Activated CD4-positive, alpha-beta T cell treated with anti-CD3 and anti-CD28 coated beads, Interleukin-2, amount 50 U/mL, for 24 hours (primary cell): ENCODE measurements around the gene LYSMD4.

Experiments
- DNase-seq, 2 donors: peaks; one replicate each; pipeline ENCODE4 v3.0.0-alpha.2; 2020; ENCODE audit warnings: low read depth in 1 of 2, low spot score in 1 of 2

Gene LYSMD4

GRCh38 chr15:99731336-99732123 lies 1.7 kb downstream of the LYSMD4 start:
- DNase-seq = no peak

- no peak for DNase-seq
Measured at GRCh38 chr15:99729920-99730319, 3.3 kb downstream of the LYSMD4 start.

DNA sequence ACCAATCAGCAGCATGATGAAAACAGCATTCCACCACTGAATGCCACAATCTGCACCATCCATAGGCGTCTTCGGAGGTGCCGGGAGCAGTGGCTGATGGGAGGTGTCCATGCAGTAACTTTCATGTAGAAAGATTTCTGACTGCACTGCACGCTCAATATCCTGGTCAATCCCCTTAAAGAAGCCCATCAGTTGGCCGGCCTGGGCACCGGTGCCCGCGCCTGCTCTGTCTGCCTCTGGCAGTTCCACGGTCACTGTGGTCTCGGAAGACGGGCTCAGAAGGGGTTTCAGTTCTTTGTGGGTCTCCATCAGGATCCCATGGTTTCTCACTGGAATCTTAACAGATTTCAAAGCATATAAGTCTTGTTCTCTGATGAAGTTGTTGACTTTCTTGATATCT lies 3.9 kb downstream of the LYSMD4 start:
- DNase-seq = no peak

DNA sequence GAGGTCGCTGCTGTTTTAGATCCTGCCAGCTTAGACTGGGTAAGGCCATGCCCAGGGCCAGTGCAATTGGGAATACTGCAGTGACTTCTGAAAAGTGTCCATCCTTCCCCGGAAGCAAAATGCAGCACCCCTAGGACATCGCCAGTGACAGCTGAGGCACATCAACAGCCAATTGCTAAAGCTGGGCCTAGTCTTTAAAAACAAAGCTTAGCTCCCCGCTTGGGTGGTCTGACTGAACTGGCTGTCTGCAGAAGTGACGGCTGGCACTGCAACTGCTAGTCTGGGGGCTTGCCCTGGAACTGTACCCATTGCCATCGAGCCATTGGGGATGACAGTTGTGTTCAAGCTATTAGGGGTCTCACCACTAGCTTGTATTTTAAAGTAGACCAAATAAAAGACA lies 4.3 kb downstream of the LYSMD4 start:
- DNase-seq = no peak

GRCh38 chr15:99727733-99728132 lies 5.5 kb downstream of the LYSMD4 start:
- DNase-seq = no peak

GRCh38 chr15:99727330-99727729 lies 5.9 kb downstream of the LYSMD4 start:
- DNase-seq = no peak

- DNase-seq = no peak
Measured at GRCh38 chr15:99726333-99726732, 6.9 kb downstream of the LYSMD4 start.

DNA sequence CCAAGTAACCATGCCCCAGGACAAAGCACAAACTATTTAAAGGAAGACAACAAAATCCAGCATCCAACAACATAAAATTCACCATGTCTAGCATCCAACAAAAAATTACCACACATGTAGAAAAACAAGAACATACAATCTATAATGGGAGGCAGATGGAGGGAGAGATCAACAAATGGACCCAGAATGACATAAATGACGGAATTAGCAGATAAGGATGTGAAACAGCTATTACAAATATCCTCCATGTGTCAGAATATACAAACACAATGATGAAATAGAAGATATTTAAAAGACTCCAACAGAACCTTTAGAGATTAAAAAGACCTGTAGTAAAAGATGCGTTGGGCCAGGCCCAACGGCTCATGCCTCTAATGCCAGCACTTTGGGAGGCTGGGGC lies 10.8 kb downstream of the LYSMD4 start:
- DNase-seq = no peak

- DNase-seq = no peak
Measured at GRCh38 chr15:99721896-99722295, 11.3 kb downstream of the LYSMD4 start.

DNA sequence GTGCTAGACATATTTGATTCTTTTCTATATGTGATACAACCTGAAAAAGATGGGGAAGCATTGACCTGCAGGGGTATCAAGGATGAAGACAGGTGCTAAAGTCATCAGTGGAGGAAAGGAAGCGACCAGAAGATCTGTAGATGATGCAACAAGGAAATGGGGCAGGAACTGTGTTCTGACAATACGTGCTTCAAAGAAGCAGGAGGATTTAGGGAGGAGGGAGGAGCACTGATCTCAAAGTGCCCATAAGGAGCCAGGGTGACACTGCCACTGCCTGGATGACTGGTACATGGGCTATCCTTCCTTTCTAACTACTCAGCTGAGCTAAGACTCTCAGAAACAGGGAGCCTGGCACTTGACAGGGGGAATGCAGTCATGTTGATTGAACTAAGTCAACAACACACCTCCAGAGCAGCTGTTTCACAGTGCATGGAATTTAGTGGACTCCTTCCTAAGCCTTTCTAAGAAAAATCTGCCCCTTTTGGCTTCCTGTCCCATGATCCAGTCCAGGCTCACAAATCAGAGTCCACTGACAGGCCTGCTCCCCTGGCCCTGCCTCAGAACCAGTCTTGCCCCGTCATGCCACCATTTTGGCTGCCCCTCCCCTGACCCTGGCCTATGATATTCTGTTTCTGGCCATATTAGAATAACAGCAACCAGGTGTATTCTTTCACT lies 12.0 kb downstream of the LYSMD4 start:
- no peak for DNase-seq

DNA sequence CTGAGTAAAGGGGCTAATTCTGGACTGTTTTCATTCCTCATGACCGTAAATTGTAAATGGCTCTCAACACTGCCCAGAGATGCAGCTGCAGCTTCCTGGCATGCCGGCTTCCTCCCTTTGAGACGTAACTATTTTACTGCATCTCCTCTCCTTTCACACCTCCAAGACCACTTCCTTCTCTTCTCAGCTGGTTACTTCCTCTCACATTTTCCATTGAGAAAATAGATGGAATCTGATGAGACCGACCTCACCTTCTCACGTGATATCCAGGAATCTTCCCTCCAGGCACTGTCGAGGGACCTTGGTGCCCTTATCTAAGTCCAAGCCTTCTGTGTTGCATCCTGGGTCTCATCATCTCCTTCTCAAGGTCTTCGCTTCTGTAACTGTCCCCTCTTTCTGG lies 12.7 kb downstream of the LYSMD4 start:
- no peak for DNase-seq

DNA sequence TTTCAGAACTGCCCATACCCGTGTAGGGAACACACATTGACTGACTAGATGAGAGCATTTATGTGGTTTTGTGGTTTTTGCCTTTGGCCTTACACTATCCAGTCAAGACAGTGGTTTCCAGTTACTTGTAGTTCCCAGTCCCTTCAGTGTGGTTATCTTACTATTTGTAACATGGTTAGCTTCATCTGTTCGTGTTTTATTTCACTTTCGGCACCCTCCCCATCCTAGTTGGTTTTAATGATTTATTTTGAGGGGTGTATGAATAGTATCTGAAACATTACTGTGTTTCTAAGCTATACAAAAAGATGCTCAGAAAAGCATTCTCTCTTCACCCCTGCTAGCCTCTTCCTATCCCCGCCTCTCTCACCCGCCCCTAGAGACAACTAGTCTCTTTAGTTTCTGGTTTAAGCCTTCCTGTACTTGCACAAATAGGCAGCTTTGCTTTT lies 14.1 kb downstream of the LYSMD4 start:
- DNase-seq = no peak

GRCh38 chr15:99718421-99718820 lies 14.8 kb downstream of the LYSMD4 start:
- no peak for DNase-seq

- DNase-seq = no peak
Measured at GRCh38 chr15:99717161-99718009, 15.9 kb downstream of the LYSMD4 start.

GRCh38 chr15:99716540-99717095 lies 16.6 kb downstream of the LYSMD4 start:
- no peak for DNase-seq

GRCh38 chr15:99712415-99712814 lies 20.8 kb downstream of the LYSMD4 start:
- no peak for DNase-seq

DNA sequence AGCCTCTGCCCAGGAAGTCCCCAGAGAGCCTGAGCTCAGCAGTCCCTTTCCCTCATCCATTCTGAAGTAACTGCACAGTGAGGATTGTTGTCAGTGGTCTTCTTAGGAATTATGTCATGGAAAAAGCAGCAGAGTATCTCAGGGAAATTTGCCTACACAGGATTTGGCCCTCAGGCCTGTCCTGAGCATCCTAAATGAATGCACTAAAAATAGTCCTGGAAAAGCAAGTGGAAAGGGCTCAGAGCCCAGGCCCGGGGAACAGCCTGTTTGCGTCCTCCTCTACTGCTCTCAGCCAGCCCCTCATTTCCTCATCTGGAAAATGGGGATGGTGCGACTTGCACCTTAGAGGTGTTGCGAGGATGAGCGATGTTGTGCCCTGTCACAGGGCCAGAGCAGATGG lies 21.6 kb downstream of the LYSMD4 start:
- no peak for DNase-seq

GRCh38 chr15:99709243-99709986 lies 23.8 kb downstream of the LYSMD4 start:
- no peak for DNase-seq

DNA sequence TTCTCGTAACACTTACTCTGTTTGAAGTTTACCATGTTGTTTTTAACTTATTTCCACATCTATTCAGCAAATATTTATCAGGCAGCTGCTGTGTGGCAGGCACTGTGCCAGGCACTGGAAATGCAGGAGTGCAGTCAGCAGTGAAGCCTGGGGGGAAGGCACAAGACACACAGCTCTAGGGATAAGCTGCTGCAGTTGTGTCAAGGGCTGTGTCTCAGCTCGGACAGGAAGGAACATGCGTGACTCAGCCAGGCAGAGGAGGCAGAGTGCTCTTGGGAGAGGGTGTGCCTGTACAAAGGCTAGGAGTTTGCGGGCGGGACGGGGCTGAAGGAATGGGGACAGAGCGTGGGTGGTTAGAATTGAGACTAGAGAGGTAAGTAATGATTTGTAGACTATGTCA lies 24.7 kb downstream of the LYSMD4 start:
- no peak for DNase-seq

GRCh38 chr15:99707473-99708270 lies 25.6 kb downstream of the LYSMD4 start:
- peak in 1 of 2 donors; percentile 27 for DNase-seq
